Measurements from ENCODE around the gene MPHOSPH10. TPM values are rescaled to one million over a fixed set of nuclear protein-coding genes. Genes with fewer than 3 reads are reported as not detected.

The MPHOSPH10 gene
- polyA plus RNA-seq, 1 donor from 2014 or later = 39.0 TPM

DNA sequence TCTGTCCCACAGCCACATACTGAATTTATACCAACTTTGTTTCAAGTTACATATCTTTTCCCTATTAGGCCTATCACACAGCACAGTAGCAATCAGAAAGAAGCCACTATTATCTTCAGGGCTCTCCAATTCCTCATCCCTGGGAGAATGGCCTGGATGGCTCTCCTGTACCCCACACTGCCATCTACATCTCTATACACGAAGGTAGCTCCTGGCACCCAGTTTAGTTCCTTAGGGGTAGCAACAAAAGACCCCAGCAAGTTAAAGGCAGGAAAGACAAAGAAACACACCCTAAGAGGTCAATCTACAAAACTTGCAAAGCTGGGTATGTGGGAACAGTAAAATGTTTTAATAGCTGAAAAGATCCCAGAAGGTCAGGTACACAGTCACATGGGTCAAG, 56.5 kb downstream of the MPHOSPH10 start:
- no peak overlapping the region for H3K27ac ChIP-seq (ENCODE audit: low read length)
- no peak for TF ChIP-seq EZH2 (IDR thresholded peaks at IDR 0.05; ENCODE audit: borderline replicate concordance, insufficient read depth, low read length, poor library complexity, severe bottlenecking)
- TF ChIP-seq POLR2AphosphoS5 (IDR thresholded peaks at IDR 0.05) = no peak
- TF ChIP-seq TAF1 (IDR thresholded peaks at IDR 0.05; ENCODE audit: low read depth) = no peak
- no peak for TF ChIP-seq EP300 (conservative IDR thresholded peaks at IDR 0.05; ENCODE audit: poor library complexity, severe bottlenecking)
- TF ChIP-seq, protein P1, sequence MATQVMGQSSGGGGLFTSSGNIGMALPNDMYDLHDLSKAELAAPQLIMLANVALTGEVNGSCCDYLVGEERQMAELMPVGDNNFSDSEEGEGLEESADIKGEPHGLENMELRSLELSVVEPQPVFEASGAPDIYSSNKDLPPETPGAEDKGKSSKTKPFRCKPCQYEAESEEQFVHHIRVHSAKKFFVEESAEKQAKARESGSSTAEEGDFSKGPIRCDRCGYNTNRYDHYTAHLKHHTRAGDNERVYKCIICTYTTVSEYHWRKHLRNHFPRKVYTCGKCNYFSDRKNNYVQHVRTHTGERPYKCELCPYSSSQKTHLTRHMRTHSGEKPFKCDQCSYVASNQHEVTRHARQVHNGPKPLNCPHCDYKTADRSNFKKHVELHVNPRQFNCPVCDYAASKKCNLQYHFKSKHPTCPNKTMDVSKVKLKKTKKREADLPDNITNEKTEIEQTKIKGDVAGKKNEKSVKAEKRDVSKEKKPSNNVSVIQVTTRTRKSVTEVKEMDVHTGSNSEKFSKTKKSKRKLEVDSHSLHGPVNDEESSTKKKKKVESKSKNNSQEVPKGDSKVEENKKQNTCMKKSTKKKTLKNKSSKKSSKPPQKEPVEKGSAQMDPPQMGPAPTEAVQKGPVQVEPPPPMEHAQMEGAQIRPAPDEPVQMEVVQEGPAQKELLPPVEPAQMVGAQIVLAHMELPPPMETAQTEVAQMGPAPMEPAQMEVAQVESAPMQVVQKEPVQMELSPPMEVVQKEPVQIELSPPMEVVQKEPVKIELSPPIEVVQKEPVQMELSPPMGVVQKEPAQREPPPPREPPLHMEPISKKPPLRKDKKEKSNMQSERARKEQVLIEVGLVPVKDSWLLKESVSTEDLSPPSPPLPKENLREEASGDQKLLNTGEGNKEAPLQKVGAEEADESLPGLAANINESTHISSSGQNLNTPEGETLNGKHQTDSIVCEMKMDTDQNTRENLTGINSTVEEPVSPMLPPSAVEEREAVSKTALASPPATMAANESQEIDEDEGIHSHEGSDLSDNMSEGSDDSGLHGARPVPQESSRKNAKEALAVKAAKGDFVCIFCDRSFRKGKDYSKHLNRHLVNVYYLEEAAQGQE (IDR thresholded peaks at IDR 0.05; ENCODE audit: borderline replicate concordance) = no peak
- TF ChIP-seq, protein P2, sequence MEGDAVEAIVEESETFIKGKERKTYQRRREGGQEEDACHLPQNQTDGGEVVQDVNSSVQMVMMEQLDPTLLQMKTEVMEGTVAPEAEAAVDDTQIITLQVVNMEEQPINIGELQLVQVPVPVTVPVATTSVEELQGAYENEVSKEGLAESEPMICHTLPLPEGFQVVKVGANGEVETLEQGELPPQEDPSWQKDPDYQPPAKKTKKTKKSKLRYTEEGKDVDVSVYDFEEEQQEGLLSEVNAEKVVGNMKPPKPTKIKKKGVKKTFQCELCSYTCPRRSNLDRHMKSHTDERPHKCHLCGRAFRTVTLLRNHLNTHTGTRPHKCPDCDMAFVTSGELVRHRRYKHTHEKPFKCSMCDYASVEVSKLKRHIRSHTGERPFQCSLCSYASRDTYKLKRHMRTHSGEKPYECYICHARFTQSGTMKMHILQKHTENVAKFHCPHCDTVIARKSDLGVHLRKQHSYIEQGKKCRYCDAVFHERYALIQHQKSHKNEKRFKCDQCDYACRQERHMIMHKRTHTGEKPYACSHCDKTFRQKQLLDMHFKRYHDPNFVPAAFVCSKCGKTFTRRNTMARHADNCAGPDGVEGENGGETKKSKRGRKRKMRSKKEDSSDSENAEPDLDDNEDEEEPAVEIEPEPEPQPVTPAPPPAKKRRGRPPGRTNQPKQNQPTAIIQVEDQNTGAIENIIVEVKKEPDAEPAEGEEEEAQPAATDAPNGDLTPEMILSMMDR (IDR thresholded peaks at IDR 0.05; ENCODE audit: poor library complexity, severe bottlenecking) = no peak
- no peak for TF ChIP-seq MXI1 (conservative IDR thresholded peaks at IDR 0.05; ENCODE audit: poor library complexity, severe bottlenecking)
- no peak for TF ChIP-seq SMC3 (conservative IDR thresholded peaks at IDR 0.05; ENCODE audit: poor library complexity)
- H3K9me3 ChIP-seq (ENCODE audit: low read length) = no peaks in the 10 kb centered on the region
- no peak overlapping the region for H3K4me3 ChIP-seq (ENCODE audit: low read length)
- H3K9ac ChIP-seq (ENCODE audit: low read length) = no peak overlapping the region
- H3K9me2 ChIP-seq (ENCODE audit: insufficient read depth, low read length) = no peaks in the 10 kb centered on the region
- no peak overlapping the region for H3K4me2 ChIP-seq (ENCODE audit: low read length)
- H3K79me2 ChIP-seq (replicated peaks; ENCODE audit: insufficient read depth, low read length) = no peaks in the 10 kb centered on the region
- no peaks in the 10 kb centered on the region for H4K20me1 ChIP-seq (ENCODE audit: insufficient read depth)
- no peaks in the 10 kb centered on the region for H3K27me3 ChIP-seq (ENCODE audit: insufficient read depth, low read depth, low read length)
- no peaks in the 10 kb centered on the region for H3K36me3 ChIP-seq (ENCODE audit: insufficient read depth, low read length)
- H3F3A ChIP-seq (ENCODE audit: insufficient read depth, low read length, poor library complexity, severe bottlenecking) = no peaks in the 10 kb centered on the region
- no peak overlapping the region for H2AFZ ChIP-seq (ENCODE audit: low read depth, low read length)

DNA sequence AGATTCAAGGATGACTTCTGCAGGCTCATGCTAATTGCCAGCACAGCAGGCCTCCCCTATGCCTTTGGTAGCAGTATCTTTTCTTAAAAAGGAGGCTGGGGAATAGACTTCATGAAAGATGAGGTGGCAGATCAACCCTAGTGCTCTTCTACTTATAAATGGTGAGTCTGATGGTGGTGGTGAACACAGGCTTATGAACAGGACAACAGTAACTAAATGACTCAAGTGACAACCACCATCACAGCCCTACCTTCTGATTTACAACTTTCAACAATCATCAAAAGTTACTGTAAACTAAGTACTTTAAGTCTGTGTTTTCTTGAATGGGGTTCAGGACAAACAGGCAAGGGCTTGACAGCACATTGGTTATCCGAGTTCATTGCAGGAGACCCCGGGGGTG, 57.2 kb downstream of the MPHOSPH10 start:
- no peak overlapping the region for H3K4me3 ChIP-seq (ENCODE audit: low read length)
- no peak overlapping the region for H2AFZ ChIP-seq (ENCODE audit: low read depth, low read length)
- no peak overlapping the region for H3K4me2 ChIP-seq (ENCODE audit: low read length)
- no peaks in the 10 kb centered on the region for H3K36me3 ChIP-seq (ENCODE audit: insufficient read depth, low read length)
- TF ChIP-seq TAF1 (IDR thresholded peaks at IDR 0.05; ENCODE audit: low read depth) (no peak), MXI1 (conservative IDR thresholded peaks at IDR 0.05; ENCODE audit: poor library complexity, severe bottlenecking) (no peak), RAD21 (conservative IDR thresholded peaks at IDR 0.05) (no peak), EP300 (conservative IDR thresholded peaks at IDR 0.05; ENCODE audit: poor library complexity, severe bottlenecking) (no peak), POLR2AphosphoS5 (IDR thresholded peaks at IDR 0.05) (no peak), SMC3 (conservative IDR thresholded peaks at IDR 0.05; ENCODE audit: poor library complexity) (no peak), EZH2 (IDR thresholded peaks at IDR 0.05; ENCODE audit: borderline replicate concordance, insufficient read depth, low read length, poor library complexity, severe bottlenecking) (no peak)
- TF ChIP-seq, protein P2 (IDR thresholded peaks at IDR 0.05; ENCODE audit: poor library complexity, severe bottlenecking) = no peak
- TF ChIP-seq, protein P1 (IDR thresholded peaks at IDR 0.05; ENCODE audit: borderline replicate concordance) = no peak
- H3K79me2 ChIP-seq (replicated peaks; ENCODE audit: insufficient read depth, low read length) = no peaks in the 10 kb centered on the region
- no peaks in the 10 kb centered on the region for H3F3A ChIP-seq (ENCODE audit: insufficient read depth, low read length, poor library complexity, severe bottlenecking)
- H3K27me3 ChIP-seq (ENCODE audit: insufficient read depth, low read depth, low read length) = no peaks in the 10 kb centered on the region
- no peaks in the 10 kb centered on the region for H3K9me3 ChIP-seq (ENCODE audit: low read length)
- no peak overlapping the region for H3K27ac ChIP-seq (ENCODE audit: low read length)
- no peak overlapping the region for H3K9ac ChIP-seq (ENCODE audit: low read length)
- no peaks in the 10 kb centered on the region for H3K9me2 ChIP-seq (ENCODE audit: insufficient read depth, low read length)
- no peaks in the 10 kb centered on the region for H4K20me1 ChIP-seq (ENCODE audit: insufficient read depth)
